Left kidney (tissue), 8 donors: ENCODE results near the gene NIPAL4. TPM values are rescaled to one million over a fixed set of nuclear protein-coding genes. Genes with fewer than 3 reads are reported as not detected.
"Not testable (repeated sequence)": the region's sequence is repeated elsewhere in the genome, so short reads cannot be mapped to it uniquely, and the experiment has no call there.

Experiments used
- DNase-seq: peaks from one replicate; pipeline ENCODE4 v3.0.0-alpha.2; 2013
- long read RNA-seq, 8 donors: transcript quantifications; one replicate each; lab custom pipeline, GENCODE V29; 2026
- polyA plus RNA-seq: library from polyadenylated mRNA; unstranded; fragments of 120-200 nt; gene quantifications from one replicate; pipeline ENCODE4 v1.2.1, GENCODE V29; 2013; ENCODE audit not compliant: insufficient read length

The NIPAL4 gene
- 0.58 TPM for polyA plus RNA-seq
- long read RNA-seq, donor 1 = 0 reads
- long read RNA-seq, donor 2 = 0 reads
- long read RNA-seq, donor 3, partial matches to known transcripts = 0 of 1 reads
- long read RNA-seq, donor 3, other reads (novel, unspliced or antisense) = 0 of 1 reads
- long read RNA-seq, donor 4 = 0 reads
- long read RNA-seq, donor 5, partial matches to known transcripts = 0 of 1 reads
- long read RNA-seq, donor 5, other reads (novel, unspliced or antisense) = 0 of 1 reads
- long read RNA-seq, donor 6 = 0 reads
- long read RNA-seq, donor 7 = 0 reads
- long read RNA-seq, donor 8 = 0 reads

GRCh38 chr5:157459715-157460599 lies at the start of gene NIPAL4:
Gene NIPAL4 (plus strand): TSS chr5:157460213. CDS start chr5:157460321, 108 bp downstream.
- DNase-seq = peak; percentile 10

- DNase-seq = no peak
Observed at GRCh38 chr5:157415838-157416237, 44.2 kb upstream of the NIPAL4 start.

- not testable (repeated sequence) for DNase-seq
Observed at GRCh38 chr5:157419521-157419920, 40.5 kb upstream of the NIPAL4 start.

GRCh38 chr5:157429920-157430319 lies 30.1 kb upstream of the NIPAL4 start:
- DNase-seq = not testable (repeated sequence)

GRCh38 chr5:157431544-157432200 lies 28.3 kb upstream of the NIPAL4 start:
- peak; percentile 50 for DNase-seq

GRCh38 chr5:157434096-157434495 lies 25.9 kb upstream of the NIPAL4 start:
- no peak for DNase-seq

GRCh38 chr5:157443041-157443549 lies 16.9 kb upstream of the NIPAL4 start:
- peak; percentile 32 for DNase-seq

- no peak for DNase-seq
Observed at GRCh38 chr5:157444224-157444623, 15.8 kb upstream of the NIPAL4 start.

GRCh38 chr5:157445745-157446411 lies 14.1 kb upstream of the NIPAL4 start:
- no peak for DNase-seq

- DNase-seq = no peak
Observed at GRCh38 chr5:157446412-157446935, 13.5 kb upstream of the NIPAL4 start.

GRCh38 chr5:157447201-157447637 lies 12.8 kb upstream of the NIPAL4 start:
- no peak for DNase-seq

- no peak for DNase-seq
Observed at GRCh38 chr5:157449011-157449723, 10.8 kb upstream of the NIPAL4 start.

- DNase-seq = no peak
Observed at GRCh38 chr5:157450024-157450423, 10.0 kb upstream of the NIPAL4 start.

- no peak for DNase-seq
Observed at GRCh38 chr5:157451806-157452205, 8.2 kb upstream of the NIPAL4 start.

- no peak for DNase-seq
Observed at GRCh38 chr5:157454273-157454672, 5.7 kb upstream of the NIPAL4 start.

- DNase-seq = no peak
Observed at GRCh38 chr5:157455057-157455456, 5.0 kb upstream of the NIPAL4 start.

- DNase-seq = no peak
Observed at GRCh38 chr5:157456301-157456700, 3.7 kb upstream of the NIPAL4 start.

- no peak for DNase-seq
Observed at GRCh38 chr5:157457391-157457790, 2.6 kb upstream of the NIPAL4 start.

GRCh38 chr5:157458835-157459234 lies 1.2 kb upstream of the NIPAL4 start:
- DNase-seq = no peak

- DNase-seq = no peak
Observed at GRCh38 chr5:157460921-157461792, 1.1 kb downstream of the NIPAL4 start.
